HFF-Myc (cell line): ENCODE data around the gene ST6GALNAC3.

ENCODE experiments used
- DNase-seq: peaks from one replicate; pipeline ENCODE4 v3.0.0-alpha.2; 2011; ENCODE audit warnings: low read depth; ENCODE audit errors: extremely low read depth
- H3K4me3 ChIP-seq: replicated peaks from 2 replicates; pipeline ENCODE4 v1.5.1; 2011; ENCODE audit warnings: low read depth, mild to moderate bottlenecking, control low read depth, low read length
- TF ChIP-seq, protein P1 (sequence below): IDR thresholded peaks from 2 replicates; pipeline ENCODE4 v1.5.1; 2012; ENCODE audit warnings: mild to moderate bottlenecking, low read depth, low read length, control low read depth; ENCODE audit errors: missing control alignments

ST6GALNAC3 gene

DNA sequence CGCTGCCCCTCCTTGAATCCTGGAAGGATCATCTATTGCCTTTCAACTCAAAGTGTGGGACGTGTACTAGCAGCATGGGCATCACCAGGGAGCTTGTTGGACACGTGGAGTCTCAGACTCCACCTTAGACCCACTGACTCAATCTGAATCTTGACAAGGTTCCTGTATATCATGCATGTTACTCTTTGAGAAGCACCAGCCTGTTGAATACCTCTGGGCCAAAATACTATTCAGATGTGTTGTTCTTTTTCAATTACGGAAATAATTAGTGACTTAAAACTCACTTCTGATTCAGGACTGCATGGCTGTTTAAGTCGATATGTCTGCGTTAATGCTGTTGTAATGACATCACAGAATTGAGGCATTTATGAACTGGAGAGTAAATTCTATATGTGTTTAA lies 70.8 kb downstream of the ST6GALNAC3 start:
- TF ChIP-seq, protein P1, sequence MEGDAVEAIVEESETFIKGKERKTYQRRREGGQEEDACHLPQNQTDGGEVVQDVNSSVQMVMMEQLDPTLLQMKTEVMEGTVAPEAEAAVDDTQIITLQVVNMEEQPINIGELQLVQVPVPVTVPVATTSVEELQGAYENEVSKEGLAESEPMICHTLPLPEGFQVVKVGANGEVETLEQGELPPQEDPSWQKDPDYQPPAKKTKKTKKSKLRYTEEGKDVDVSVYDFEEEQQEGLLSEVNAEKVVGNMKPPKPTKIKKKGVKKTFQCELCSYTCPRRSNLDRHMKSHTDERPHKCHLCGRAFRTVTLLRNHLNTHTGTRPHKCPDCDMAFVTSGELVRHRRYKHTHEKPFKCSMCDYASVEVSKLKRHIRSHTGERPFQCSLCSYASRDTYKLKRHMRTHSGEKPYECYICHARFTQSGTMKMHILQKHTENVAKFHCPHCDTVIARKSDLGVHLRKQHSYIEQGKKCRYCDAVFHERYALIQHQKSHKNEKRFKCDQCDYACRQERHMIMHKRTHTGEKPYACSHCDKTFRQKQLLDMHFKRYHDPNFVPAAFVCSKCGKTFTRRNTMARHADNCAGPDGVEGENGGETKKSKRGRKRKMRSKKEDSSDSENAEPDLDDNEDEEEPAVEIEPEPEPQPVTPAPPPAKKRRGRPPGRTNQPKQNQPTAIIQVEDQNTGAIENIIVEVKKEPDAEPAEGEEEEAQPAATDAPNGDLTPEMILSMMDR, result no peak
- DNase-seq, result no peak
- H3K4me3 ChIP-seq, result no peak overlapping the region

- H3K4me3 ChIP-seq, result no peak overlapping the region
- TF ChIP-seq, protein P1, result no peak
- no peak for DNase-seq
Measured at GRCh38 chr1:76146184-76146583, 71.6 kb downstream of the ST6GALNAC3 start.

DNA sequence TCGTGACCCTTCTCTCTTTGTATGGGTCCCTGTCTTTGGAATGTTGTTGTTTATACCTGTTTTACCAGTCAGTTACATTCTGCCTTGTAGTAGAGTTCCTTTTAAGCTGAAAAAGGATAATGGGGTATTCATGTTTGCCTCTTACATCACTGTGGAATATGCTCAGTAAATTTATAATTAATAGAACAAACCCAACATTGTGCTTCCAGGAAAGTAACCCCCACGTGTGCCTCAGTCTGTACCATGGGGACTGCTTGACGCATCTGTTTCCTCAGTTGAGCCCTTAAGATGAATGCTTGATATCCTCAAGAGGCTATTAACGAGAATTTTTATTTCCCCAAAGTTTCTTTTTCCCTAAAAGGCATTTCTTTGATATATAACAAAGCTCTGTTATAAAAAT lies 73.4 kb downstream of the ST6GALNAC3 start:
- no peak for DNase-seq
- TF ChIP-seq, protein P1, result no peak
- no peak overlapping the region for H3K4me3 ChIP-seq

GRCh38 chr1:76148460-76148859 lies 73.9 kb downstream of the ST6GALNAC3 start:
- H3K4me3 ChIP-seq, result no peak overlapping the region
- no peak for DNase-seq
- TF ChIP-seq, protein P1, result no peak

DNA sequence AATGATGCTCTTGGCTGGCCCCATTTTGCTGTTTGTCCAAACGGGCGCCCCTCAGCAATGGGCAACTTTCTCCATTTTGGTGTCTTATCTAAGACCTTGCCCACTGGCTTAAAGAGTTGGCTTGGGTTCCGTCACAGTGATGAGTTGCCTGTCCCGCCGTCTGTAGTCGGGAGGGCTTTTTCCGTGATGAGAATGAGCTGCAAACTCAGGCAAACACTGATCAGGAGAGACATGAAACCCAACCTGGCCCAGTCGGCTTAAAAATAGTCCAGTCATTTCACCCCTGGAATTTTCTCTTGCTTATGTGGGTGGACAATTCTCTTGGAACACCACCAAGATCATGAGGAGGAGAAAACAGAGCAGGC lies 79.3 kb downstream of the ST6GALNAC3 start:
- TF ChIP-seq, protein P1, result no peak
- no peak for DNase-seq
- H3K4me3 ChIP-seq, result no peak overlapping the region

DNA sequence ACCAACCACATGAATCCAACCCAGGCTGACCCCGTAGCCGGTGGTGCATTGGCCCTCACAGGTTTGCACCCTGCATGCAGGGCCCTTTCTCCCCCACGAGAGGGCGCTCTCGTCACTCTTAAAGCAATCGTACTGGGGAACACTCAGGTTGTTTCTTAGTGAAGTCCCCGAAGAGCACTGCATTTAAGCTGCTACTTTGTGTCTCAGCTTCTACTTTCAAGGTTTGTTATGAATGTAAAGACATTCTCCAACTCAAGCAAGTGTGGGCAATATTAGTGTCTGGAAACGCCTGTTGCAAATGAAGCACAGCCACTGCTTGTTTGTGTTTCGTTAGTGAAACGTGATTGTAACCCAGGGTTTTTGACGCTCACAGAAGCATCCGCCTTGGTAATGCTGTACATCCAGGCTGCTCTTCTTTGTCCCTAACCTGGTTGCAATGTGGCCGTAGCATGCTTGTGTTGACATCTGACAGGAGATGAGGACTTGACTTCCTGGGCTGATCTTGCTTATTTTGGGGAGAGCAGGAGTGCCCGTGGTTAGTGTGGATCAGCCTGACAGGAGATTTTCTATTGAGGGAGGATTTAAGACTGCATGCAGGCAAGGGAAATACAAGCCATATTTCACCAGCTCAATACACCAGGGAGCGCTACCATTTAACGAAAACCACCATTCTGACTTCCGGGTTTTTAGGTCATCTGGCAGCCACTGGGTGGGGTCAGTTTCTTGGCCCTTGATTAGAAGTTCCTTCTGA lies 79.8 kb downstream of the ST6GALNAC3 start:
- H3K4me3 ChIP-seq, result no peak overlapping the region
- DNase-seq, result peak; percentile 22
- TF ChIP-seq, protein P1, result peak; percentile 99

DNA sequence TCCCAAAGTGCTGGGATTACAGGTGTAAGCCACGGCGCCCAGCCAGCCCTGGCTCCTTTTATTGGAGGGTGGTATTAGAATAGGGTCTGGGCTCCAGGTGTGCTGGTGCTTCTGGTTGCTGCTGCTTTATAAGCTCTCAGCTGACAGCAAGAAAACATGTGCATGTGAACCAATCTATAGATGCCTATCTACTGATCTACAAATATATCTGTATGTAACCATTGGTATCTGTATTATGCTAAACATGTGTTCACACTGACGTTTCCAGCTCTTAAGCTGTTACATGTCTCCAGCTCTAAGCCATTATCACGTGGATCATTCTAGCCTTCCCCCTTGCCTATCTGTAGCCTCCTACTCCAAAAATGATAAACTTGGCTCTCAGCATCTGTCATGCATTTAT lies 82.4 kb downstream of the ST6GALNAC3 start:
- DNase-seq, result no peak
- TF ChIP-seq, protein P1, result no peak
- no peak overlapping the region for H3K4me3 ChIP-seq
